Measurements from ENCODE around the gene GREB1L.

The GREB1L gene

GRCh38 chr18:21489919-21490495, 248.0 kb downstream of the GREB1L start:
- peak in 1 of 3 experiments; percentile 13 for DNase-seq

- no peak for DNase-seq
These were observed 248.7 kb downstream of the GREB1L start for GRCh38 chr18:21490748-21491147.

GRCh38 chr18:21496277-21496835, 254.3 kb downstream of the GREB1L start:
- peak in 2 of 3 experiments; percentile 70 to 87 for DNase-seq

GRCh38 chr18:21499997-21500396, 258.0 kb downstream of the GREB1L start:
- no peak for DNase-seq

GRCh38 chr18:21502661-21503060, 260.6 kb downstream of the GREB1L start:
- no peak for DNase-seq

GRCh38 chr18:21507913-21508701, 266.1 kb downstream of the GREB1L start:
- no peak for DNase-seq

GRCh38 chr18:21509062-21509461, 267.0 kb downstream of the GREB1L start:
- peak in 1 of 3 experiments; percentile 29 for DNase-seq

- no peak for DNase-seq
These were observed 271.3 kb downstream of the GREB1L start for GRCh38 chr18:21513292-21513691.

- no peak for DNase-seq
These were observed 271.7 kb downstream of the GREB1L start for GRCh38 chr18:21513741-21514140.

- DNase-seq, result no peak
These were observed 280.5 kb downstream of the GREB1L start for GRCh38 chr18:21522530-21522929.

GRCh38 chr18:21525916-21526315, 283.9 kb downstream of the GREB1L start:
- DNase-seq, result no peak

GRCh38 chr18:21526463-21526862, 284.4 kb downstream of the GREB1L start:
- DNase-seq, result no peak

- DNase-seq, result no peak
These were observed 292.3 kb downstream of the GREB1L start for GRCh38 chr18:21534327-21534726.

GRCh38 chr18:21538230-21538629, 296.2 kb downstream of the GREB1L start:
- DNase-seq, result no peak

GRCh38 chr18:21546423-21546822, 304.4 kb downstream of the GREB1L start:
- no peak for DNase-seq

- no peak for DNase-seq
These were observed 306.6 kb downstream of the GREB1L start for GRCh38 chr18:21548647-21549046.

GRCh38 chr18:21550510-21550970, 308.5 kb downstream of the GREB1L start:
- DNase-seq, result no peak

GRCh38 chr18:21557607-21558253, 315.7 kb downstream of the GREB1L start:
- DNase-seq, result no peak

GRCh38 chr18:21559195-21559594, 317.2 kb downstream of the GREB1L start:
- DNase-seq, result no peak

- DNase-seq, result no peak
These were observed 329.7 kb downstream of the GREB1L start for GRCh38 chr18:21571772-21572171.

Measured in NCI-H1417 (cell line).